Subcutaneous adipose tissue (tissue), 4 donors: Measurements from ENCODE around the gene PRAC1. TPM values are rescaled to one million over a fixed set of nuclear protein-coding genes. Genes with fewer than 3 reads are reported as not detected.

Experiments used
- CTCF ChIP-seq: fragments of 450-650 bp; IDR thresholded peaks from one replicate; pipeline ENCODE4 v1.5.1; 2016; ENCODE audit warnings: low read depth, mild to moderate bottlenecking, control low read depth, antibody characterized with exemption, moderate library complexity
- total RNA-seq, 4 donors: library from RNA; depleted of rRNA; stranded (reverse); fragments of >200 nt; gene quantifications; one replicate each; pipeline ENCODE4 v1.1.0, GENCODE V29; 2016

PRAC1 gene
- total RNA-seq, 4 donors from 2014 or later = not detected

DNA sequence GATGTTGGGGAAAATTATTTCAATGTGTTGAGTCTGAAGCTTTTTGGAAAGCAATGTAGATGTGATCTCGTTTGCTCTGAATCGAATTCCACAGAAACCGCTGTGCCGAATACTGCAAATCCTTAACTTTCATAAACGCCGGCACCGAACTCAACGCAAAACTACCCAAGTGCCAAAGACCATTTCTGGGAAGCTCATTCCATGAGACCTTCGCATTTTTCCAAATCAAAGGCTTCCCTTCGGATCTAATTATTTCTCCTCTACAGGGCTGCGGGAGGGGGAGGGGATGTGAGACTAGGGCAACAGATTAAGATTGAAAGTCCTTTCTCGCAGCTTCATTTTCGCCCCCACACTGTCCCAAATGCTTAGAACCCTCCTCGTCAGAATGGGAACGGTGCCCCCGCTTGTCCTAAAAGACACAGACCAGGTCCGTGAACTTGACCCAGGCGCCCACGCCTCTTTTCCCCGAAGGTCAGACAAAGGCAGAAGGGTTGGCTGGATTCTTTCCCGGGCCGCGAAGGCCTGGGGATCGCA is 4.0 kb downstream of the PRAC1 start:
- TF ChIP-seq CTCF = no peak

DNA sequence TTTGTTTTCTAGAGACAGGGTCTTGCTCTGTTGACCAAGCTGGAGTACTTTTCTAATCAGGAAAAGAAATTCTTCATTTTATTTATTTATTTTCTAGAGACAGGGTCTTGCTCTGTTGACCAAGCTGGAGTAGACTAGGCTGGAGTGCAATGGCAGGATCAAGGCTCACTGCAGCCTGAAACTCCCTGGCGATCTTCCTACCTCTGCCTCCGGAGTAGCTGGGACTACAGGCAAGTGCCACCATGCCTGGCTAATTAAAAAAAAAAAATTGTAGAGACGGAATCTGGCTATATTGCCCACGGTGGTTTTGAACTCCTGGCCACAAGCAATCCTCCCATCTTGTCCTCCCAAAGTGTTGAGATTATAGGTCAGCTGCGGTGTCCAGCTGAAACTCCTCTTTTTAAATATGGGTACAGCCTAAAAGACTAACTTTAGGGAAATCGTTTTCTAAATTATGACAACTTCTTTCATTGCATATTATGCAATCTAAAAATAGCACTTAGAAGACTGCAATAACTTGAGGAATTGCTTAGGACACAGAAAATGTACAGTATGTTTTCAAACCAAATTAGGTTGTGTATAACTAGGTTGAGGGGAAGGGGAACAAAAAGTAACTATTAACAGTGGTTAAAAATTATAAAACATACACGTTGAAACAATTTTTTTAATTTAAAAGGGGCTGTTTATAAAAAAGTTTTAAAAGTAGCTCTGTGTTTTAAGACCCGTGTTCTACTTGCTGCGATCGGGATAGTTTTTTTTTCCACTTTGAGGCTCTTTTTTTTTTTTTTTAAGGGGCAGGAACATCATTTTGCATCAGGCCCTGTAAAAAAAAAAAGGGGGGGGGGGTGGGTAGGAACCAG is 4.7 kb downstream of the PRAC1 start:
- TF ChIP-seq CTCF = no peak

GRCh38 chr17:48715496-48716399 is 6.6 kb downstream of the PRAC1 start:
- TF ChIP-seq CTCF = no peak

- TF ChIP-seq CTCF = no peak
Measured at GRCh38 chr17:48711128-48711527, 11.2 kb downstream of the PRAC1 start.

GRCh38 chr17:48704361-48705248 is 17.7 kb downstream of the PRAC1 start:
- TF ChIP-seq CTCF = no peak

GRCh38 chr17:48701864-48702532 is 20.3 kb downstream of the PRAC1 start:
- TF ChIP-seq CTCF = no peak
